Measurements from ENCODE around the gene TTLL11.

DNA sequence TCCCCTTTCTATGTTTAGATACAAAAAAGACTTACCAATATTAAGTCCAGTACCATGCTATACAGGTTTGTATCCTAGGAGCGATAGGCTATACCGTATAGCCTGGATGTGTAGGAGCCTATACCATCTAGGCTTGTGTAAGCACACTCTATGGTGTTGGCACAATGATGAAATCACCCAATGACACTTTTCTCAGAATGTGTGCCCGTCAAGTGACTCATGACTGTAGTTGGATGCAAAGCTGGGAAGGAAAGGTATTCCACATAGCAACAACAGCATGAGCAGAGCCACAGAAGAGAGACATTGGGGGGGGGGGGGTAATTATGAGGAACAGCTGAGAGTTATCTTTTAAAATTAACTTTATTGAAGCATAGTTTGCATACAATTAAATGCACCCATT, 63.2 kb downstream of the TTLL11 start:
- TF ChIP-seq CTCF (IDR thresholded peaks at IDR 0.05; ENCODE audit: low read depth, low read length, missing input control) (no peak), TAF1 (conservative IDR thresholded peaks at IDR 0.05) (no peak), RAD21 (IDR thresholded peaks at IDR 0.05) (no peak), GABPA (IDR thresholded peaks at IDR 0.05 in 1 of 2, conservative IDR thresholded peaks at IDR 0.05 in 1 of 2) (no peak), YY1 (IDR thresholded peaks at IDR 0.05) (no peak)
- TF ChIP-seq, protein P1, sequence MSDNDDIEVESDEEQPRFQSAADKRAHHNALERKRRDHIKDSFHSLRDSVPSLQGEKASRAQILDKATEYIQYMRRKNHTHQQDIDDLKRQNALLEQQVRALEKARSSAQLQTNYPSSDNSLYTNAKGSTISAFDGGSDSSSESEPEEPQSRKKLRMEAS (IDR thresholded peaks at IDR 0.05) = no peak
- TF ChIP-seq, protein P2, sequence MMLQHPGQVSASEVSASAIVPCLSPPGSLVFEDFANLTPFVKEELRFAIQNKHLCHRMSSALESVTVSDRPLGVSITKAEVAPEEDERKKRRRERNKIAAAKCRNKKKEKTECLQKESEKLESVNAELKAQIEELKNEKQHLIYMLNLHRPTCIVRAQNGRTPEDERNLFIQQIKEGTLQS (IDR thresholded peaks at IDR 0.05) = no peak
- TF ChIP-seq, protein P3, sequence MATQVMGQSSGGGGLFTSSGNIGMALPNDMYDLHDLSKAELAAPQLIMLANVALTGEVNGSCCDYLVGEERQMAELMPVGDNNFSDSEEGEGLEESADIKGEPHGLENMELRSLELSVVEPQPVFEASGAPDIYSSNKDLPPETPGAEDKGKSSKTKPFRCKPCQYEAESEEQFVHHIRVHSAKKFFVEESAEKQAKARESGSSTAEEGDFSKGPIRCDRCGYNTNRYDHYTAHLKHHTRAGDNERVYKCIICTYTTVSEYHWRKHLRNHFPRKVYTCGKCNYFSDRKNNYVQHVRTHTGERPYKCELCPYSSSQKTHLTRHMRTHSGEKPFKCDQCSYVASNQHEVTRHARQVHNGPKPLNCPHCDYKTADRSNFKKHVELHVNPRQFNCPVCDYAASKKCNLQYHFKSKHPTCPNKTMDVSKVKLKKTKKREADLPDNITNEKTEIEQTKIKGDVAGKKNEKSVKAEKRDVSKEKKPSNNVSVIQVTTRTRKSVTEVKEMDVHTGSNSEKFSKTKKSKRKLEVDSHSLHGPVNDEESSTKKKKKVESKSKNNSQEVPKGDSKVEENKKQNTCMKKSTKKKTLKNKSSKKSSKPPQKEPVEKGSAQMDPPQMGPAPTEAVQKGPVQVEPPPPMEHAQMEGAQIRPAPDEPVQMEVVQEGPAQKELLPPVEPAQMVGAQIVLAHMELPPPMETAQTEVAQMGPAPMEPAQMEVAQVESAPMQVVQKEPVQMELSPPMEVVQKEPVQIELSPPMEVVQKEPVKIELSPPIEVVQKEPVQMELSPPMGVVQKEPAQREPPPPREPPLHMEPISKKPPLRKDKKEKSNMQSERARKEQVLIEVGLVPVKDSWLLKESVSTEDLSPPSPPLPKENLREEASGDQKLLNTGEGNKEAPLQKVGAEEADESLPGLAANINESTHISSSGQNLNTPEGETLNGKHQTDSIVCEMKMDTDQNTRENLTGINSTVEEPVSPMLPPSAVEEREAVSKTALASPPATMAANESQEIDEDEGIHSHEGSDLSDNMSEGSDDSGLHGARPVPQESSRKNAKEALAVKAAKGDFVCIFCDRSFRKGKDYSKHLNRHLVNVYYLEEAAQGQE (IDR thresholded peaks at IDR 0.05) = no peak
